Measurements from ENCODE around the gene LATS1. TPM values are rescaled to one million over a fixed set of nuclear protein-coding genes. Genes with fewer than 3 reads are reported as not detected.
A peak's percentile ranks its signal among the peaks of the same experiment; 100 is the strongest.

The LATS1 gene
- total RNA-seq, 2 donors from 2014 or later, result 21.9 to 29.4 TPM

- no peak for DNase-seq (ENCODE audit: low spot score in 2 of 2)
- no peak for ATAC-seq
- H3K36me3 Mint-ChIP-seq, result peaks cover 0 to 12% of the 10 kb centered on the region in 2 donors
Observed at GRCh38 chr6:149636124-149636523, 81.8 kb downstream of the LATS1 start.

GRCh38 chr6:149634315-149634714 lies 83.6 kb downstream of the LATS1 start:
- Mint-ChIP-seq H3K9me3 (no peaks in the 10 kb centered on the region), H3K27ac (no peak overlapping the region), H3K36me3 (peaks cover 2 to 12% of the 10 kb centered on the region in 2 donors)
- ATAC-seq (no peak), DNase-seq (ENCODE audit: low spot score in 2 of 2) (no peak)

More at GRCh38 chr6:149636124-149636523, 81.8 kb downstream of the LATS1 start:
- Mint-ChIP-seq H3K9me3 (no peaks in the 10 kb centered on the region), H3K27ac (no peak overlapping the region)

DNA sequence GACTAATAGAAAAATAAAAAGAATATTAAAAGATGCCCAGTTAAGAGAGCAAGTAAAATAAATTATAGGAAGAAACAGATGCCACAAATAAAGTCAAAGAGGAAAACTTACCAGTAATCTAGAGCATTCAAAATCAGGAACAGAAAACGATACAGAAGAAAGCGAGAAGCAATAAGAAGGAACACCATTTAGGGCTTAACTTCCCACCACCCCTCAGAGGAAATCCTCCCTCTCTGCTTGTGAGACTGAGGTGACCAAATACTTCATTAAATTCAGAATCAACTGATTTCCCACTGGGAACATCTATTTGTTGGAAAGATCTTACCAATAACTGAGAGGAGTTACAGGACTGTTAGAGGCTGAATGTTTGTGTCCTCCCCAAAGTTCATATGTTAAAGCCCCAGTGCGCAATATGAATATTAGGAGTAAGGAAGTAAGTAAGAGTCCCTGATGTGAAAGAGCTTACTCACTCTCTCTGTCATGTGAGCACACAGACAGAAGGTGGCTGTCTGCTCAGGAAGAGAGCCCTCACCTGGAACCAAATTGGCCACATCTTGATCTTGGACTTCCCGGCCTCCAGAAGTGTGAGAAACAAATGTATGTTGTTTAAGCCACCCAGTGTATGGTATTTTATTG lies 88.9 kb downstream of the LATS1 start:
- H3K9me3 Mint-ChIP-seq, result no peaks in the 10 kb centered on the region
- ATAC-seq, result peak; percentile 48 to 61
- H3K27ac Mint-ChIP-seq, result peak overlapping the region; percentile 52 to 71
- no peak for DNase-seq (ENCODE audit: low spot score in 2 of 2)
- H3K36me3 Mint-ChIP-seq, result peaks cover 5% of the 10 kb centered on the region in 2 donors

DNA sequence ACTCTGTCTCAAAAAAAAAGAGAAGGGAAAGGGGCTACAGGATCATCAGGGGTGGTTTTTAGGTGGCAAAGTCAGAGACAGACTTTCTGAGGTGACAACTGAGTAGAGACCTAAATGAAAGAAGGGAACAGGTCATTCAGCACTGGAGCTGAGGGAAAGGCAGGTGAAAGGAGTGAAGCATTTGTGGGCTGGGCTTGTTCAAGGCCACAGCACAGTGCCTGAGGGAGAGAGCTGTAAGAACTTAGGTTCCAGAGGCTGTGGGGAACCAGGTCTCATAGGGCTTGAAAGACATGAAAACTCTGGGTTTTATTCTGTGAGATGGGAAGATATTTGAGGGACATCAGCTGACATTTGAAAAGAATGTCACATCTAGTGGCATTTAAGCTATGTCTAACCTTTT lies 90.2 kb downstream of the LATS1 start:
- no peaks in the 10 kb centered on the region for H3K9me3 Mint-ChIP-seq
- no peak for DNase-seq (ENCODE audit: low spot score in 2 of 2)
- ATAC-seq, result no peak
- H3K36me3 Mint-ChIP-seq, result peaks cover 5 to 11% of the 10 kb centered on the region in 2 donors
- no peak overlapping the region for H3K27ac Mint-ChIP-seq

DNA sequence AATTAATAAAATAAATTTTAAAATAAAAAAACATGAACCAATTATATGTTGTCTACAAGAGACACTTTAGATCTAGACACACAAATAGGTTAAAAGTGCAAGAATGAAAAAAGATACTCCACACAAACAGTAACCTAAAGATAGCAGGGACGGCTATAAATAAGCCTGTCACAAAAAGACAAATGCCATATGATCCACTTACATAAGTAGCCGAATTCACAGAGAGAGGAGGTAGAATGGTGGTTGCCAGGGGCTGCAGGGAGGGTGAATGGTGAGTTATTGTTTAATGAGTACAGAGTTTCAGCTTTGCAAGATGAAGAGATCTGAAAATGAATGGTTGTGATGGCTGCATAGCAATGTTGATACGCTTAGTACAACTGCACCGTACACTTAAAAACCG lies 102.1 kb downstream of the LATS1 start:
- no peak overlapping the region for H3K27ac Mint-ChIP-seq
- DNase-seq (ENCODE audit: low spot score in 2 of 2) (no peak), ATAC-seq (no peak)
- H3K36me3 Mint-ChIP-seq, result peaks cover 0 to 21% of the 10 kb centered on the region in 2 donors
- no peaks in the 10 kb centered on the region for H3K9me3 Mint-ChIP-seq

GRCh38 chr6:149614337-149614736 lies 103.6 kb downstream of the LATS1 start:
- Mint-ChIP-seq H3K9me3 (no peaks in the 10 kb centered on the region), H3K36me3 (peaks cover 0 to 21% of the 10 kb centered on the region in 2 donors), H3K27ac (no peak overlapping the region)
- ATAC-seq (no peak), DNase-seq (ENCODE audit: low spot score in 2 of 2) (no peak)

- Mint-ChIP-seq H3K9me3 (no peaks in the 10 kb centered on the region), H3K27ac (peak overlapping the region in 1 of 2 donors; percentile 21), H3K36me3 (peaks cover 5 to 10% of the 10 kb centered on the region in 2 donors)
- DNase-seq (ENCODE audit: low spot score in 2 of 2), result no peak
- no peak for ATAC-seq
Observed at GRCh38 chr6:149608381-149608982, 109.4 kb downstream of the LATS1 start.

Other genes with a start within 250 kb of the LATS1 start
- 100 to 1,000 TPM in 1 of 2 donors, 10 to 100 TPM in 1; 87.1 to 186 TPM for gene ZC3H12D, start 233.1 kb downstream of the LATS1 start, total RNA-seq
- gene PPIL4, start 172.1 kb downstream of the LATS1 start, total RNA-seq, result 10 to 100 TPM; 21.9 to 29.3 TPM
- 10 to 100 TPM; 15.0 to 25.2 TPM for gene GINM1, start 151.7 kb downstream of the LATS1 start, total RNA-seq
- gene KATNA1, start 69.4 kb downstream of the LATS1 start, total RNA-seq, result 10 to 100 TPM; 19.8 to 26.1 TPM
- 10 to 100 TPM; 77.1 to 98.5 TPM for gene NUP43, start 28.4 kb upstream of the LATS1 start, total RNA-seq
- 10 to 100 TPM; 70.7 to 86.9 TPM for gene PCMT1, start 31.6 kb upstream of the LATS1 start, total RNA-seq
- 1 to 10 TPM; 3.6 to 4.1 TPM for gene LRP11, start 146.3 kb upstream of the LATS1 start, total RNA-seq
- gene RAET1E, start 180.0 kb upstream of the LATS1 start, total RNA-seq, result under 1 TPM in 1 of 2 donors, not detected in 1; 0.11 TPM
- gene RAET1G, start 205.0 kb upstream of the LATS1 start, total RNA-seq, result not detected
- gene ULBP2, start 223.9 kb upstream of the LATS1 start, total RNA-seq, result under 1 TPM; 0.18 to 0.66 TPM
- under 1 TPM; 0.77 to 0.99 TPM for gene ULBP1, start 245.8 kb upstream of the LATS1 start, total RNA-seq

Measured in activated naive CD4-positive, alpha-beta T cell treated with anti-CD3 and anti-CD28 coated beads, Interleukin-2, amount 50 U/mL, for 72 hours (primary cell).